Ishikawa (cell line): ENCODE measurements around the gene DNAH17.

ENCODE experiments used
- CEBPB ChIP-seq: IDR thresholded peaks from 2 replicates; pipeline ENCODE4 v1.6.1; 2012
- CREB1 ChIP-seq: IDR thresholded peaks from 2 replicates; pipeline ENCODE4 v1.6.1; 2012; ENCODE audit warnings: low read depth
- EGR1 ChIP-seq: IDR thresholded peaks from 2 replicates; pipeline ENCODE4 v1.6.1; 2012
- EP300 ChIP-seq: IDR thresholded peaks from 2 replicates; pipeline ENCODE4 v1.6.1; 2012; ENCODE audit warnings: borderline replicate concordance
- FOXM1 ChIP-seq: IDR thresholded peaks from 2 replicates; pipeline ENCODE4 v1.6.1; 2012; ENCODE audit warnings: low read depth, borderline replicate concordance
- MAX ChIP-seq: IDR thresholded peaks from 2 replicates; pipeline ENCODE4 v1.6.1; 2012
- NFIC ChIP-seq: IDR thresholded peaks from 2 replicates; pipeline ENCODE4 v1.6.1; 2012
- RAD21 ChIP-seq: IDR thresholded peaks from 2 replicates; pipeline ENCODE4 v1.6.1; 2012; ENCODE audit warnings: low read depth
- TAF1 ChIP-seq: IDR thresholded peaks from 2 replicates; pipeline ENCODE4 v1.6.1; 2012; ENCODE audit warnings: low read depth, mild to moderate bottlenecking
- TCF12 ChIP-seq: IDR thresholded peaks from 2 replicates; pipeline ENCODE4 v1.6.1; 2012; ENCODE audit warnings: low read depth
- TEAD4 ChIP-seq: IDR thresholded peaks from 2 replicates; pipeline ENCODE4 v1.6.1; 2012
- YY1 ChIP-seq: IDR thresholded peaks from 2 replicates; pipeline ENCODE4 v1.6.1; 2012; ENCODE audit warnings: low read depth
- ZBTB7A ChIP-seq: IDR thresholded peaks from 2 replicates; pipeline ENCODE4 v1.6.1; 2012; ENCODE audit warnings: low read depth
- TF ChIP-seq, protein P1 (sequence below): IDR thresholded peaks from 2 replicates; pipeline ENCODE4 v1.6.1; 2012; ENCODE audit warnings: low read depth, mild to moderate bottlenecking
- TF ChIP-seq, protein P2 (sequence below): IDR thresholded peaks from 2 replicates; pipeline ENCODE4 v1.6.1; 2012

DNAH17 gene

DNA sequence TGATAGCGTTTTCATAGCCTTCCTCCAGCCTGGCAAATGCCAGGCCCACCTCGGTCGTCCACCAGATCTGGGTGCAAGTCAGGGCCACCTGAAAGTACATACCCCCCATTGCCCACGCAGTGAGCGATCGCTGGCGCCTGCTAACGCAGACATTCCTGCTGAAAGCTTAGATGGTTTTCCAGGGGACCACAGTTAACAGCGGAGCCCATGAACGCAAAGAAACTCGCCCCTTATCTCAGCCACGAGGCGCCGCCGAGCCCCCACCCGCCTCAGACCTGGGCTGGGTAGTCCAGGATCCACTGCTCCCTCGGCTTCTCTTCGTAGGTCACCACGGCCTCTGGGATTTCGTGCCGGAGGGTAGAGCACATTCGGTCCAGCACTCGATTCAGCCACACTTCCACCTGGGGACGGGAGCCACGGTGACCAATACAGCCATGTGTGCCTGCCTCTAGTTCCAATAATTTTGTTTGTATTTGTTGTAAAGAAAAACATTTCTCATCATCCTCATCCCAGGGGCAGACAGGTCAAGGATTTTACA lies 74.5 kb downstream of the DNAH17 start:
- TF ChIP-seq CREB1: no peak
- no peak for TF ChIP-seq MAX
- no peak for TF ChIP-seq FOXM1
- TF ChIP-seq ZBTB7A: no peak
- no peak for TF ChIP-seq CEBPB
- TF ChIP-seq EGR1: no peak
- no peak for TF ChIP-seq TAF1
- no peak for TF ChIP-seq YY1
- TF ChIP-seq, protein P1, sequence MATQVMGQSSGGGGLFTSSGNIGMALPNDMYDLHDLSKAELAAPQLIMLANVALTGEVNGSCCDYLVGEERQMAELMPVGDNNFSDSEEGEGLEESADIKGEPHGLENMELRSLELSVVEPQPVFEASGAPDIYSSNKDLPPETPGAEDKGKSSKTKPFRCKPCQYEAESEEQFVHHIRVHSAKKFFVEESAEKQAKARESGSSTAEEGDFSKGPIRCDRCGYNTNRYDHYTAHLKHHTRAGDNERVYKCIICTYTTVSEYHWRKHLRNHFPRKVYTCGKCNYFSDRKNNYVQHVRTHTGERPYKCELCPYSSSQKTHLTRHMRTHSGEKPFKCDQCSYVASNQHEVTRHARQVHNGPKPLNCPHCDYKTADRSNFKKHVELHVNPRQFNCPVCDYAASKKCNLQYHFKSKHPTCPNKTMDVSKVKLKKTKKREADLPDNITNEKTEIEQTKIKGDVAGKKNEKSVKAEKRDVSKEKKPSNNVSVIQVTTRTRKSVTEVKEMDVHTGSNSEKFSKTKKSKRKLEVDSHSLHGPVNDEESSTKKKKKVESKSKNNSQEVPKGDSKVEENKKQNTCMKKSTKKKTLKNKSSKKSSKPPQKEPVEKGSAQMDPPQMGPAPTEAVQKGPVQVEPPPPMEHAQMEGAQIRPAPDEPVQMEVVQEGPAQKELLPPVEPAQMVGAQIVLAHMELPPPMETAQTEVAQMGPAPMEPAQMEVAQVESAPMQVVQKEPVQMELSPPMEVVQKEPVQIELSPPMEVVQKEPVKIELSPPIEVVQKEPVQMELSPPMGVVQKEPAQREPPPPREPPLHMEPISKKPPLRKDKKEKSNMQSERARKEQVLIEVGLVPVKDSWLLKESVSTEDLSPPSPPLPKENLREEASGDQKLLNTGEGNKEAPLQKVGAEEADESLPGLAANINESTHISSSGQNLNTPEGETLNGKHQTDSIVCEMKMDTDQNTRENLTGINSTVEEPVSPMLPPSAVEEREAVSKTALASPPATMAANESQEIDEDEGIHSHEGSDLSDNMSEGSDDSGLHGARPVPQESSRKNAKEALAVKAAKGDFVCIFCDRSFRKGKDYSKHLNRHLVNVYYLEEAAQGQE: no peak
- no peak for TF ChIP-seq TEAD4
- TF ChIP-seq TCF12: no peak
- no peak for TF ChIP-seq RAD21
- no peak for TF ChIP-seq NFIC
- TF ChIP-seq, protein P2, sequence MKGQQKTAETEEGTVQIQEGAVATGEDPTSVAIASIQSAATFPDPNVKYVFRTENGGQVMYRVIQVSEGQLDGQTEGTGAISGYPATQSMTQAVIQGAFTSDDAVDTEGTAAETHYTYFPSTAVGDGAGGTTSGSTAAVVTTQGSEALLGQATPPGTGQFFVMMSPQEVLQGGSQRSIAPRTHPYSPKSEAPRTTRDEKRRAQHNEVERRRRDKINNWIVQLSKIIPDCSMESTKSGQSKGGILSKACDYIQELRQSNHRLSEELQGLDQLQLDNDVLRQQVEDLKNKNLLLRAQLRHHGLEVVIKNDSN: no peak
- no peak for TF ChIP-seq EP300

GRCh38 chr17:78501241-78502036 lies 75.8 kb downstream of the DNAH17 start:
- TF ChIP-seq YY1: no peak
- TF ChIP-seq TEAD4: no peak
- no peak for TF ChIP-seq TAF1
- TF ChIP-seq, protein P1: no peak
- TF ChIP-seq EGR1: no peak
- TF ChIP-seq CREB1: no peak
- TF ChIP-seq TCF12: no peak
- no peak for TF ChIP-seq MAX
- TF ChIP-seq RAD21: no peak
- no peak for TF ChIP-seq EP300
- TF ChIP-seq FOXM1: no peak
- TF ChIP-seq, protein P2: no peak
- no peak for TF ChIP-seq CEBPB
- no peak for TF ChIP-seq ZBTB7A
- TF ChIP-seq NFIC: no peak

- no peak for TF ChIP-seq RAD21
- TF ChIP-seq, protein P2: no peak
- no peak for TF ChIP-seq TEAD4
Observed at GRCh38 chr17:78500806-78501205, 76.4 kb downstream of the DNAH17 start.

GRCh38 chr17:78499715-78500540 lies 77.3 kb downstream of the DNAH17 start:
- TF ChIP-seq MAX (no peak), ZBTB7A (no peak), TEAD4 (no peak)

GRCh38 chr17:78498848-78499247 lies 78.3 kb downstream of the DNAH17 start:
- no peak for TF ChIP-seq CREB1
- no peak for TF ChIP-seq EGR1
- no peak for TF ChIP-seq MAX
